ENCODE results near the gene LRTM2. TPM values are rescaled to one million over a fixed set of nuclear protein-coding genes. Genes with fewer than 3 reads are reported as not detected.
A peak's percentile ranks its signal among the peaks of the same experiment; 100 is the strongest.

The LRTM2 gene
- total RNA-seq, 1 experiment from 2014 or later: not detected

DNA sequence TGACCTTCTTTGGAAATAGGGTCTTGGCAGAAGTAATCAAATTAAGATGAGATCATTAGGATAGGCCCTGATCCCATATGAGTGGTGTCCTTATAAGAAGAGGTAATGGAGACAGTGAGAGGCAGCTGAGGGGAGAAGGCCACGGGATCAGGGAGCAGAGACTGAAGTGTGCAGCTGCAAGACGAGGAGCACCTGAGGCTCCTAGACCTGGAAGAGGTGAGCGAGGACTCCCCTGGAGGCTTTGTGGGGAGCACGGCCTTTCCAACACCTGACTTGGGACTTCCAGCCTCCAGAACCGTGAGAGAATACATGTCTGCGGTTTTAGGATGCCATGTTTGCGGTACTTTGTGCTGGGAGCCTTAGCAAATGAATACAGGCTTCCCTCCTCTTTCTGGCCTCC is 37.5 kb downstream of the LRTM2 start:
- Histone ChIP-seq H4K20me1 (ENCODE audit: insufficient read depth) (no peaks in the 10 kb centered on the region), H3K79me2 (ENCODE audit: low read depth) (no peaks in the 10 kb centered on the region), H3K9me2 (ENCODE audit: insufficient read depth) (no peaks in the 10 kb centered on the region), H3K9me3 (ENCODE audit: insufficient read depth, low read depth) (no peaks in the 10 kb centered on the region), H3F3A (ENCODE audit: insufficient read depth, low read depth) (no peaks in the 10 kb centered on the region), H3K4me2 (no peak overlapping the region), H3K27me3 (ENCODE audit: insufficient read depth, low read depth) (peaks cover 100% of the 10 kb centered on the region), H3K36me3 (ENCODE audit: low read depth) (no peaks in the 10 kb centered on the region), H2AFZ (no peak overlapping the region), H3K27ac (no peak overlapping the region), H3K4me3 (no peak overlapping the region), H3K4me1 (replicated peaks; ENCODE audit: insufficient read depth) (no peaks in the 10 kb centered on the region)
- intact Hi-C loops (cut with micrococcal nuclease; ENCODE audit: unreplicated experiment): no loop called here
- CTCF ChIA-PET: no interaction called here
- BruUV-seq (replicated peaks): no TSS peak
- POLR2A ChIA-PET (ENCODE audit: unreplicated experiment): no interaction called here
- TF ChIP-seq, protein P1, sequence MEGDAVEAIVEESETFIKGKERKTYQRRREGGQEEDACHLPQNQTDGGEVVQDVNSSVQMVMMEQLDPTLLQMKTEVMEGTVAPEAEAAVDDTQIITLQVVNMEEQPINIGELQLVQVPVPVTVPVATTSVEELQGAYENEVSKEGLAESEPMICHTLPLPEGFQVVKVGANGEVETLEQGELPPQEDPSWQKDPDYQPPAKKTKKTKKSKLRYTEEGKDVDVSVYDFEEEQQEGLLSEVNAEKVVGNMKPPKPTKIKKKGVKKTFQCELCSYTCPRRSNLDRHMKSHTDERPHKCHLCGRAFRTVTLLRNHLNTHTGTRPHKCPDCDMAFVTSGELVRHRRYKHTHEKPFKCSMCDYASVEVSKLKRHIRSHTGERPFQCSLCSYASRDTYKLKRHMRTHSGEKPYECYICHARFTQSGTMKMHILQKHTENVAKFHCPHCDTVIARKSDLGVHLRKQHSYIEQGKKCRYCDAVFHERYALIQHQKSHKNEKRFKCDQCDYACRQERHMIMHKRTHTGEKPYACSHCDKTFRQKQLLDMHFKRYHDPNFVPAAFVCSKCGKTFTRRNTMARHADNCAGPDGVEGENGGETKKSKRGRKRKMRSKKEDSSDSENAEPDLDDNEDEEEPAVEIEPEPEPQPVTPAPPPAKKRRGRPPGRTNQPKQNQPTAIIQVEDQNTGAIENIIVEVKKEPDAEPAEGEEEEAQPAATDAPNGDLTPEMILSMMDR (conservative IDR thresholded peaks at IDR 0.05): no peak
- no peak for TF ChIP-seq EZH2 (IDR thresholded peaks at IDR 0.05; ENCODE audit: low read depth)
- no peak for DNase-seq

DNA sequence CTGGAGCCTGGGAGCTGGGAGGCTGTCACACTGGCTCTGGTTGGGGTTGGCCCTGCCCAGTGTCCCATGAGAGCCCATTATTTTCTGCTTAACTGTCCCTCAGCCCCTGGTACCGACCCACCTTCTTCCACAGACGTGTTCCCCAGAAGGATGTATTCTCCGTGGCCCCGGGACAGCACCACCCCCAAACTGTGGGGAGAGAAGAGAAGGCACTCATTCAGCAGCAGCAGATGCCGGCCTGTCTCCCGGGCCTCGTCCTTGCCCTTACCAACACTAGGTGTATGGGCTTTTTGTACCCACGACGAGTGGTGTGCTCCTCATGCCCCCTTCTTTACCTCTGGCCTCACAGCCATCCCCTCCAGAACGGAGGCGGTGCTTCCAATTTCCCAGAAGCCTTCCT is 38.1 kb downstream of the LRTM2 start:
- no peaks in the 10 kb centered on the region for H3K79me2 ChIP-seq (ENCODE audit: low read depth)
- no peaks in the 10 kb centered on the region for H4K20me1 ChIP-seq (ENCODE audit: insufficient read depth)
- H2AFZ ChIP-seq: no peak overlapping the region
- H3K9me2 ChIP-seq (ENCODE audit: insufficient read depth): no peaks in the 10 kb centered on the region
- no TSS peak for BruUV-seq (replicated peaks)
- no peaks in the 10 kb centered on the region for H3K36me3 ChIP-seq (ENCODE audit: low read depth)
- no peaks in the 10 kb centered on the region for H3K4me1 ChIP-seq (replicated peaks; ENCODE audit: insufficient read depth)
- H3K9me3 ChIP-seq (ENCODE audit: insufficient read depth, low read depth): no peaks in the 10 kb centered on the region
- ChIA-PET POLR2A (ENCODE audit: unreplicated experiment) (no interaction called here), CTCF (no interaction called here)
- intact Hi-C loops (cut with micrococcal nuclease; ENCODE audit: unreplicated experiment): no loop called here
- DNase-seq: no peak
- TF ChIP-seq EZH2 (IDR thresholded peaks at IDR 0.05; ENCODE audit: low read depth): no peak
- TF ChIP-seq, protein P1 (conservative IDR thresholded peaks at IDR 0.05): no peak
- peaks cover 100% of the 10 kb centered on the region for H3K27me3 ChIP-seq (ENCODE audit: insufficient read depth, low read depth)
- no peak overlapping the region for H3K4me2 ChIP-seq
- H3K4me3 ChIP-seq: no peak overlapping the region
- no peak overlapping the region for H3K27ac ChIP-seq
- no peaks in the 10 kb centered on the region for H3F3A ChIP-seq (ENCODE audit: insufficient read depth, low read depth)

DNA sequence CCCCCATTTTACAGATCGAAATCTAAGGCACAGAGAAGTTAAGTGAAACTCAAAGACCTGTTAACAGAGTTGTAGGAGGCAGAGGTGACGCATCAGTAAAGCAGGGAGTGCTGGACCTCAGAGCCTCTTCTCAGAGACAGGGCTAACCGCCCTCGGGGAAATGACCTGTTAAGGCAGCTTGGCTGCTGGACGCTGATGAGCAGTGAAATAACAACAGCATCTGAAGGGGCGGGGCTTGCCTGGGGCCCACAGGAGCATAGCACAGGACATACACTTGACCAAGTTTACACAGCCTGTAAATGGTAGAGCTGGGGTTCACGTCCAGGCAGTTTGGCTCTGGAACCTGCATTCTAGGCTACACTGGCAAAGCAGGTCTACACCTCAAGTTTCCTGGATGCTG is 39.3 kb downstream of the LRTM2 start:
- no peaks in the 10 kb centered on the region for H3K79me2 ChIP-seq (ENCODE audit: low read depth)
- POLR2A ChIA-PET (ENCODE audit: unreplicated experiment): no interaction called here
- H3K4me3 ChIP-seq: no peak overlapping the region
- H3K9me2 ChIP-seq (ENCODE audit: insufficient read depth): no peaks in the 10 kb centered on the region
- no peaks in the 10 kb centered on the region for H3F3A ChIP-seq (ENCODE audit: insufficient read depth, low read depth)
- peaks cover 100% of the 10 kb centered on the region for H3K27me3 ChIP-seq (ENCODE audit: insufficient read depth, low read depth)
- H3K27ac ChIP-seq: no peak overlapping the region
- CTCF ChIA-PET: no interaction called here
- H3K4me1 ChIP-seq (replicated peaks; ENCODE audit: insufficient read depth): no peaks in the 10 kb centered on the region
- BruUV-seq (replicated peaks): no TSS peak
- peak in 1 of 2 experiments; percentile 60 for DNase-seq
- H2AFZ ChIP-seq: no peak overlapping the region
- intact Hi-C loops (cut with micrococcal nuclease; ENCODE audit: unreplicated experiment): no loop called here
- no peaks in the 10 kb centered on the region for H4K20me1 ChIP-seq (ENCODE audit: insufficient read depth)
- H3K9me3 ChIP-seq (ENCODE audit: insufficient read depth, low read depth): no peaks in the 10 kb centered on the region
- no peaks in the 10 kb centered on the region for H3K36me3 ChIP-seq (ENCODE audit: low read depth)
- no peak for TF ChIP-seq EZH2 (IDR thresholded peaks at IDR 0.05; ENCODE audit: low read depth)
- TF ChIP-seq, protein P1 (conservative IDR thresholded peaks at IDR 0.05): no peak
- H3K4me2 ChIP-seq: no peak overlapping the region

All from PC-9 (cell line).